Pulmonary artery endothelial cell (primary cell): ENCODE measurements around the gene ACOT4. TPM values are rescaled to one million over a fixed set of nuclear protein-coding genes. Genes with fewer than 3 reads are reported as not detected.
"Not testable (repeated sequence)": the region's sequence is repeated elsewhere in the genome, so short reads cannot be mapped to it uniquely, and the experiment has no call there.

Experiments
- DNase-seq: peaks from one replicate; pipeline ENCODE4 v3.0.0-alpha.2; 2011; ENCODE audit warnings: low read depth, low spot score
- total RNA-seq: library from RNA; depleted of rRNA; stranded (reverse); fragments of >200 nt; gene quantifications from 2 replicates; pipeline ENCODE4 v1.2.3, GENCODE V29; 2014

Gene ACOT4
- total RNA-seq, 1 donor from 2014 or later = 0.46 TPM

- no peak for DNase-seq
Observed at GRCh38 chr14:73576391-73576790, 15.3 kb upstream of the ACOT4 start.

DNA sequence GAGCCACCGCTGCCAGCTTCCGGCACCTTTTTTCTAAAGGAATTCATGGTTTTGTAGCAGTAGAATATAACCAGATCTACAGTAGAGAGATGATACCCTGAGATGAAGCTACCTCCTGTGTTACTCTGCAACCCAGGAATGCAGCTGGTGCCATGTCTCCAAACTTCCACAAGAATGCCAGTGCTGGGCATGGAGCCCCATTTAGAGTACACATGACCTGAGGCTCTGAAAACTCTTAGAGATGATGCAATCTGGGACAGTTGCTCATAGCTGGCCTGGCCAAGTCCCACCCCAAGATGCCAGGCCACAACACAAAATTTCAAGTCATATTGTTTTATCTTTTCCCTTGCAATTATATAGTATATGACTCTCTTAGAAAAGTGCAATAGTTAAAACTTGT lies 14.5 kb upstream of the ACOT4 start:
- DNase-seq = not testable (repeated sequence)

DNA sequence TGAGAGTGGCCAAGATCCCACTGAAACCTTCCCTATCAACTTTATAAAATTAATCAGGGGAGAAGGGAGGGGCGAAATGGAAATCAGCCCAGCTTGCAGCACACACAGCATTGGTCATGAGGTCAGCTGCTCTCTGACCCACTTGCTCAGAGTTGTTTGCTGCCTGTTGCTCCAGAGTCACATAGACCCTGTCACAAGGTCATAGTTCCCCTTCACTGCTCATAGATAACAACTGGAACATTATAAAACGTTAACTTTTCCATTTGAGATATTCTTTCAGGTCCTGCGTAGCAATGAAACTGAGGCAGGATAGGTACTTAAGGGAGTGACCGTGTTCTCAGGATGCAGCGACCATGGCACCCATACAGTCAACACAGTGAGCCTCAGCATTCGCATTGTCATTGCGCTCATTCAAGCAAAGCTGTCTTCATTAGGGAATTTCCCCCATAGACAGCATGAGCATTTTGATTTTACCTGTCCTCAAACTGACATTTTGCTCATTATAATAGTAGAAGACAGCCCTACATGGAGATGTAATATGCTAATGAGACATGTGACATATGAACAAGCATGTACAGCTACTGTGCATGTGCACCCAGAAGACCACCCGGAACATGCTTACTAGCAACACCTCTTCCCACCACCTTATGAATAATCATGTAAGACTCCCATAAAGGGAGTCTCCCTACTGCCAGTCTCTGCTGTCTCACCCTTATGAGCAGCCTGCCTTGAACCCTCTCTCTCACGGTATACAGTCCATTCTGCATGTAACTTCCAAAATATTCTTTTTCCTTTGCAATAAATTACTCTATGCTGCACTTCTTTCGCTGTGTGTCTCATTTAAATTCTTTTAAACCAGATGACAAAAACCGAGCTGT lies 9.3 kb upstream of the ACOT4 start:
- not testable (repeated sequence) for DNase-seq

GRCh38 chr14:73588695-73589094 lies 3.0 kb upstream of the ACOT4 start:
- no peak for DNase-seq

- no peak for DNase-seq
Observed at GRCh38 chr14:73589116-73589515, 2.6 kb upstream of the ACOT4 start.

GRCh38 chr14:73590673-73591004 lies 1.0 kb upstream of the ACOT4 start:
- not testable (repeated sequence) for DNase-seq

DNA sequence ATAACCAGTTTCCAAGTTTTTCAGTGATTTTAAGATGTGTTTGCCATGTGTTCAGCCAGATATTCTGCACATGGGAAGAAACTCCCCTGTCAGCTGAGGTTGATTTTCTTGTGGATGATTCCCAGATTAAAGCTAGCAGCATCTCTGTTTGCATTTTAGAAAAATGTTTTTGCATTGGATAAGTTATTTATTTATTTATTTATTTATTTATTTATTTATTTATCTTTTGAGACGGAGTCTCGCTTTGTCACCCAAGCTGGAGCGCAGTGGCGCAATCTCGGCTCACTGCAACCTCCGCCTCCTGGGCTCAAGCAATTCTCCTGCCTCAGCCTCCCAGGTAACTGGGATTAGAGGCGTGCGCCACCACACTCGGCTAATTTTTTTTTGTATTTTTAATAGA lies 2.8 kb downstream of the ACOT4 start:
- no peak for DNase-seq

DNA sequence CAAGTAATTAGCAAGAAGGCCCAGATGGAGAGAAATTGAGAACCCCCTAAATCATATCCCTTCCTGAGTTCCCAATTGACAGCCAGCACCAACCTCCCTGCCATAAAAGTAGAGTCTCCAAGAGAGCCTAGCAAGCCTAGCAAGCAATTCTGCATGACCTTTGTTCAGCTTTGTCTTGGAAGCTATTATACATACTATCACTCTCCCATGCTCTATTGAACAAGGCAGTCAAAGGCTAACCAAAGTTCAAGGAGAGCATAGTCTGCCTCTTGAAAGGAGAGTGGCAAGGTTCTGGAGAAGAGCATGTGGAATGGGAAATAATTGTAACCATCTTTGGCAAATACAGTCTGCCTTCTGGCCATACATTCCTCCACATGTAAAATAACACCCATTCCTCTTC lies 7.8 kb downstream of the ACOT4 start:
- no peak for DNase-seq

- DNase-seq = no peak
Observed at GRCh38 chr14:73602994-73603393, 11.3 kb downstream of the ACOT4 start.

- no peak for DNase-seq
Observed at GRCh38 chr14:73606271-73606670, 14.6 kb downstream of the ACOT4 start.

DNA sequence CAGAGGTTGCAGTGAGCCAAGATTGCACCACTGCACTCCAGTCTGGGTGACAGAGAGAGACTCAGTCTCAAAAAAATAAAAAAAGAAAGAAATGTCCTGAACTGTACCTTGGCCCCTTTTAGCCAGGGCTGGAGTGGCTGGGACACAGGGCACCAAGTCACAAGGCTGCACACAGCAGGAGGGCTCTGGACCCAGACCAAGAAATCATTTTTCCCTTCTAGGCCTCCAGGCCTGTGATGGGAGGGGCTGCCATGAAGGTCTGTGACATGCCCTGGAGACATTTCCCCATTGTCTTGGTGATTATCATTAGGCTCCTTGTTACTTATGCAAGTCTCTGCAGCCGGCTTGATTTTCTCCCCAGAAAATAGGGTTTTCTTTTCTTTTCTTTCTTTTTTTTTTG lies 15.6 kb downstream of the ACOT4 start:
- no peak for DNase-seq

GRCh38 chr14:73610687-73611086 lies 19.0 kb downstream of the ACOT4 start:
- peak; percentile 61 for DNase-seq

GRCh38 chr14:73612339-73613045 lies 20.8 kb downstream of the ACOT4 start, which contains the start of gene ACOT6:
Gene ACOT6 (plus strand): TSS chr14:73612517. CDS start chr14:73612572, 55 bp downstream.
- no peak for DNase-seq

- DNase-seq = no peak
Observed at GRCh38 chr14:73613046-73613383, 21.3 kb downstream of the ACOT4 start.

DNA sequence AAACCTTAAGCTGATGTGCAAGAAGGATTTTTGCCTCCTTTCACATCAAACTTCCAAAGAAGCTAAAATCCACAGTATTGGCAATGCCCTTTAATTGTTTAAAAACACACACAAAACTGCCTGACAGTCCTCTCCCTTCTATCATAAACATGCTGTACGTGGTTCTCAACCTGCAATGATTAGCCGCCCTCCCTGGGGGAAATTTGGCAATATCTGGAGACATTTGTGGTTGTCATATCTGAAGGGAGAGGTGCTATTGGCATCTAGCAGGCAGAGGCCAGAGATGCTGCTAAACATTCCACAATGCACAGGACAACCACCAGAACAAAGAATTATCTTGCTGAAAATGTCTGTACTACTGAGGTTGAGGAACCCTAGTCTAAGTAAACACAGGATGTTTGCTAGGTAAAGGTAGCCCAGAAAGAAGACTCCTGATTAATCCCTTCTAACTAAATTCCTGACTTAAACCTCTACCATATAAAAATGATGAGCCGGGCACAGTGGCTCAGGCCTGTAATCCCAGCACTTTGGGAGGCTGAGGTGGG lies 21.8 kb downstream of the ACOT4 start:
- no peak for DNase-seq

- DNase-seq = no peak
Observed at GRCh38 chr14:73616831-73617230, 25.2 kb downstream of the ACOT4 start.

DNA sequence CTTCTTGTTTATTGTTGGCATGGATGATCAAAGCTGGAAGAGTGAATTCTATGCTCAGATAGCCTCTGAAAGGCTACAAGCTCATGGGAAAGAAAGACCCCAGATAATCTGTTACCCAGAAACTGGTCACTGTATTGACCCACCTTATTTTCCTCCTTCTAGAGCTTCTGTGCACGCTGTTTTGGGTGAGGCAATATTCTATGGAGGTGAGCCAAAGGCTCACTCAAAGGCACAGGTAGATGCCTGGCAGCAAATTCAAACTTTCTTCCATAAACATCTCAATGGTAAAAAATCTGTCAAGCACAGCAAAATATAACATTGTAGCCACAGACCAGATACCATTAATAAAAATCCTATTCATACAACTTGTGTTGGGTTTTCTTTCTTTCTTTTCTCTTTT lies 27.9 kb downstream of the ACOT4 start:
- DNase-seq = no peak

DNA sequence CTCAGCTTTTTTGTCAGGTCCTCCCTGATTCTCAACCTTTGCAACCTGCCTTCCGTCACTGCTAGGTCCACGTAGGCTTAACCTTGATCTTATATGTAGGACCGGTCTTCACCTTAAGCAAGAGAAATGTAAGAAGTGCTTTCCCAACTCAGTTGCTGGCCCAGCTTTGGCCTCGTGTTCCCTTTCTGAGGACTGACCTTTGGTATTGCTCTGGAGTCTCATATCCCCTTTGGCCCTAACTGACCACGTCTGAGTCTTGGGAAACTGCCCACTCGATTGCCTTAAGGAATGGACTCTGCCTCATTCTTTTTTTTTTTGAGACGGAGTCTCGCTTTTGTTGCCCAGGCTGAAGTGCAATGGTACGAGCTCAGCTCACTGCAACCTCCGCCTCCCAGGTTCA lies 28.6 kb downstream of the ACOT4 start:
- DNase-seq = no peak

DNA sequence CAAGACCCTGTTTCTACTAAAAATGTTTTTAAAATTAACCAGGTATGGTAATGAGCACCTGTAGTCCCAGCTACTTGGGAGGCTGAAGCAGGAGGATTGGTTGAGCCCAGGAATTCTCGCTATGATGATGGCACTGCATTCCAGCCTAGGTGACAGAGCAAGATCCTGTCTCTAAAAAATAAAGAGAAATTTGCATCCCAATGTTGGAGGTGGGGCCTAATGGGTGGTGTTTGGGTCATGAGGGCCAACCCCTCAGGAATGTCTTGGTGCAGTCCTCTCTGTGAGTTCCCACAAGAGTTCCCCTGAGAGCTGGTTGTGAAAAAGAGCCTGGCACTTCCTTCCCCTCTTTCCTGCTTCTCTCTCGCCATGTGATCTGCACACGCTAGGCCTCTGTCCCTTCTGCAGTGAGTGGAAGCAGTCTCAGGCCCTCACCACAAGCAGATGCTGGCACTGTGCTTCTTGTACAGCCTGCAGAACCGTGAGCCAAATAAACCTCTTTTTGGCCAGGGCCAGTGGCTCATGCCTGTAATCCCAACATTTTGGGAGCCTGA lies 31.9 kb downstream of the ACOT4 start:
- no peak for DNase-seq

- no peak for DNase-seq
Observed at GRCh38 chr14:73625706-73626105, 34.0 kb downstream of the ACOT4 start.

GRCh38 chr14:73627151-73627558 lies 35.5 kb downstream of the ACOT4 start:
- no peak for DNase-seq
